ENCODE measurements around the gene COPG2.

- TF ChIP-seq CTCF (conservative IDR thresholded peaks at IDR 0.05 in 1 of 2, IDR thresholded peaks at IDR 0.05 in 1 of 2; ENCODE audit: low read depth in 1 of 2, low read length in 2 of 2) (no peak), EZH2 (IDR thresholded peaks at IDR 0.05; ENCODE audit: low read length, missing control alignments) (no peak)
Observed at GRCh38 chr7:130521258-130521951, 147.1 kb downstream of the COPG2 start.

All from fibroblast of lung (primary cell).